ENCODE results near the gene RPAIN.
"Not testable (repeated sequence)": the region's sequence is repeated elsewhere in the genome, so short reads cannot be mapped to it uniquely, and the experiment has no call there.

RPAIN gene

DNA sequence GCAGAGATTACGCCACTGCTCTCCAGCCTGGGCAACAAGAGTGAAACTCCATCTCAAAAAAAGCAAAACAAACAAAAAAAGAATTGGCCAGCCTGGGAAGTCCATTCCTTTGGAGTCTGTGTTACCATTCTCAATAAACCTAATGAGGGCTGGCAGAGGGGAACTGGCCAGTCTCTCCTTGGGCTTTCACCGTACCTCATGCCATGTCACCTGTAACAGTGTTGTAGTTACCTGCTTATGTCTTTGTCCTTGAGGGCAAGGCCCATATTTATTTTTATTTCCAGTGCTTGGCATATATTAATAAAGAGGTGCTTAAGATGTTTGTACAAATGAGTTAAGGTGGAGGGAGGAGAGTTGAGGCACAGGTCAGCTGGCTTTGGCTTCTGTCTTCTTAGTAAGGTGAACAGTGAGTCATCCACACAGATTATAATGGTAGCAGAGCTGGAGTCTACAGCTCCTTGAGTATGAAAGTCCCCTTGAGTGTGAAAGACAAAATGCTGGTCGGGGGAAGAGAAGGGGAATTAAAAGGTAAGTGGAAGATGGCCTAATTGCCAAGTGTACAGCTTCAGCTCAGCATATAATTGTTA lies 10.5 kb downstream of the RPAIN start:
- no peak overlapping the region for H3K4me3 ChIP-seq (ENCODE audit: low read depth, low read length)
- no peak overlapping the region for H3K27ac ChIP-seq (ENCODE audit: low read depth, low read length)
- H3K27me3 ChIP-seq (ENCODE audit: control insufficient read depth, insufficient read depth, low read length), result no peaks in the 10 kb centered on the region
- no peak overlapping the region for H3K9ac ChIP-seq (ENCODE audit: low read length)
- peaks cover 89% of the 10 kb centered on the region for H3K36me3 ChIP-seq (ENCODE audit: control insufficient read depth, insufficient read depth, low read length)
- no peaks in the 10 kb centered on the region for H3K4me1 ChIP-seq (ENCODE audit: control insufficient read depth, insufficient read depth, low read length)
- H3K9me3 ChIP-seq (ENCODE audit: control insufficient read depth, insufficient read depth, low read depth, low read length), result no peaks in the 10 kb centered on the region

DNA sequence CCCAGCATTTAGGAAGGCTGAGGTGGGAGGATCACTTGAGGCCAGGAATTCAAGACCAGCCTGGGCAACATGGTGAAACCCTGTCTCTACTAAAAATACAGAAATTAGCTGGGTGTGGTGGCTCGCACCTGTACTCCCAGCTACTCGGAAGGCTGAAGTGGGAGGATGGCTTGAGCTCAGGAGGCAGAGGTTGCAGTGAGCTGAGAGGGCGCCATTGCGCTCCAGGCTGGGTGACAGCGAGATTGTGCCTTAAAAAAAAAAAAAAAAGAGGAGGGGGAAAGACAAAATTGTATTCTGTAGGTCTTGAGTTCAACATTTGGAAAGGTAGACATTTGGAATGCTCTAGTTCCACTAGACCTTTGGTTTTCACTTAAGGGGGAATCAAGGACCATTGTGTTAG lies 11.3 kb downstream of the RPAIN start:
- not testable (repeated sequence) for H3K4me1 ChIP-seq (ENCODE audit: control insufficient read depth, insufficient read depth, low read length); H3K27ac ChIP-seq (ENCODE audit: low read depth, low read length); H3K27me3 ChIP-seq (ENCODE audit: control insufficient read depth, insufficient read depth, low read length); H3K9ac ChIP-seq (ENCODE audit: low read length); H3K4me3 ChIP-seq (ENCODE audit: low read depth, low read length); H3K9me3 ChIP-seq (ENCODE audit: control insufficient read depth, insufficient read depth, low read depth, low read length)
- peaks cover 86% of the 10 kb centered on the region for H3K36me3 ChIP-seq (ENCODE audit: control insufficient read depth, insufficient read depth, low read length)

DNA sequence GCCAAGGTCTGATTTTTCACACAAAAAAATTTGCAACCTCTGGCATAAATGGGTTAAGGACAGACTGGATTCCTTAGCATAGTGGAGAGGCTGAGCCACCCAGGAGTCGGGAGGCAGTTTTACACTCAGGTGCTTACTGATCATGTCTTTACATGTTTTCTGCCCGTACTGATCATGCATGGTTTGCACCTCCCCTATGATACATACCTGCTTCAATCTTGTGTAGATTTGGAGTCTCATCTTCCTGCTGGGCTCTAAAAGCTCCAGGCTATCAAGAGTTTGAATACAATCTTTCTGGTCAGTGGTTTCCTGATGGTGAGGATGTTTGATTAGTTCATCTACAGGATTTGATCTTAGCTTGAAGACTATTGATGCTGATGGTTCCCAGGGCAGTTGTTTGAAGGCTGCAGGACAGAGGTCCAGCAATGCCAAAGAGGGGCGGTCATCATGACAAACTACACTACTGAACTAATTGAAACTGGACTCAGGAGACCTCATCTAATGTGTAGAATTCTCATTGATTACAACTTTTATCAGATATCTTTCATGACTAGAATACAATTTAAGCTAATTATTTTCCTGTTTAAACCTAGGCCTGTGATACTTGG lies 12.1 kb downstream of the RPAIN start:
- Histone ChIP-seq H3K27ac (ENCODE audit: low read depth, low read length) (no peak overlapping the region), H3K9ac (ENCODE audit: low read length) (no peak overlapping the region), H3K4me1 (ENCODE audit: control insufficient read depth, insufficient read depth, low read length) (no peaks in the 10 kb centered on the region), H3K36me3 (ENCODE audit: control insufficient read depth, insufficient read depth, low read length) (peaks cover 92% of the 10 kb centered on the region), H3K27me3 (ENCODE audit: control insufficient read depth, insufficient read depth, low read length) (no peaks in the 10 kb centered on the region), H3K4me3 (ENCODE audit: low read depth, low read length) (no peak overlapping the region), H3K9me3 (ENCODE audit: control insufficient read depth, insufficient read depth, low read depth, low read length) (no peaks in the 10 kb centered on the region)

DNA sequence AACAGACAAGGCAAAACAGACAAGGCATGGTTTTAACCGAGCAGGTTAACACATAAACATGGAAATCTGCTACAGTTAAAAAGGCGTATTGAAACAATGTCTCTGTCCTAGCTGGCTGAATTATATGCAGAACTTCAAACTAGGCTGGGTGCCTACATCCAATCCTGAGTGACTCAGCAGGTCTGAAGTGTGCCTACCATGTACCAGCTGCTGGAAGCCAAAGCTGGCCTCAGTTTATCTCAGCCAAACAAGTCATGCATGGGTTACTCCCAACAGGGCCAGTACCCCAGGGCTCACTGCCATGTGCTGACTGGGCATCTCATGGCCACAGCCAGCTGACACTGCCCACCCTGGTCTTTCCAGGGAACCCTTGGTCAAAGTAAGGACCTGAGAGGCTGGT lies 15.0 kb downstream of the RPAIN start:
- Histone ChIP-seq H3K9ac (ENCODE audit: low read length) (no peak overlapping the region), H3K4me1 (ENCODE audit: control insufficient read depth, insufficient read depth, low read length) (peaks cover 11% of the 10 kb centered on the region), H3K36me3 (ENCODE audit: control insufficient read depth, insufficient read depth, low read length) (peaks cover 74% of the 10 kb centered on the region), H3K4me3 (ENCODE audit: low read depth, low read length) (no peak overlapping the region), H3K27ac (ENCODE audit: low read depth, low read length) (no peak overlapping the region), H3K9me3 (ENCODE audit: control insufficient read depth, insufficient read depth, low read depth, low read length) (no peaks in the 10 kb centered on the region), H3K27me3 (ENCODE audit: control insufficient read depth, insufficient read depth, low read length) (no peaks in the 10 kb centered on the region)

DNA sequence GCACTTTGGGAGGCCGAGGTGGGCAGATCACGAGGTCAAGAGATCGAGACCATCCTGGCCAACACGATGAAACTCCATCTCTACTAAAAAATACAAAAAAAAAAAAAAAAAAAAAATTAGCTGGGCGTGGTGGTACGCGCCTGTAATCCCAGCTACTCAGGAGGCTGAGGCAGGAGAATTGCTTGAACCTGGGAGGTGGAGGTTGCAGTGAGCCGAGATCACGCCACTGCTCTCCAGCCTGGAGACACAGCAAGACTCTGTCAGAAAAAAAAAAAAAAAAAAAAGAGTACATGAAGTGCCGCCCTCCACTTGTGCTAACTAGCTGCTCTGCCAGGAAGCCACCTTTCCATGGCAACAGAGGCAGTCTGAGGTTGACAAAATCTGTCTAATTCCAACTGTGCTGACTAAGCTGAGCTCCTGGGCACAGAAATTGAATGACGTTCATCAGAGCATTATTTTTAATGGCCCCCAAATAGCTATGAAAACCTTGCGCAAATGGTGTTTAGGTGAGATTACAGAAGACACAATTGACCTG lies 15.9 kb downstream of the RPAIN start:
- not testable (repeated sequence) for H3K27me3 ChIP-seq (ENCODE audit: control insufficient read depth, insufficient read depth, low read length); H3K9ac ChIP-seq (ENCODE audit: low read length); H3K27ac ChIP-seq (ENCODE audit: low read depth, low read length); H3K9me3 ChIP-seq (ENCODE audit: control insufficient read depth, insufficient read depth, low read depth, low read length); H3K4me3 ChIP-seq (ENCODE audit: low read depth, low read length)
- peaks cover 67% of the 10 kb centered on the region for H3K36me3 ChIP-seq (ENCODE audit: control insufficient read depth, insufficient read depth, low read length)
- H3K4me1 ChIP-seq (ENCODE audit: control insufficient read depth, insufficient read depth, low read length), result peaks cover 11% of the 10 kb centered on the region

DNA sequence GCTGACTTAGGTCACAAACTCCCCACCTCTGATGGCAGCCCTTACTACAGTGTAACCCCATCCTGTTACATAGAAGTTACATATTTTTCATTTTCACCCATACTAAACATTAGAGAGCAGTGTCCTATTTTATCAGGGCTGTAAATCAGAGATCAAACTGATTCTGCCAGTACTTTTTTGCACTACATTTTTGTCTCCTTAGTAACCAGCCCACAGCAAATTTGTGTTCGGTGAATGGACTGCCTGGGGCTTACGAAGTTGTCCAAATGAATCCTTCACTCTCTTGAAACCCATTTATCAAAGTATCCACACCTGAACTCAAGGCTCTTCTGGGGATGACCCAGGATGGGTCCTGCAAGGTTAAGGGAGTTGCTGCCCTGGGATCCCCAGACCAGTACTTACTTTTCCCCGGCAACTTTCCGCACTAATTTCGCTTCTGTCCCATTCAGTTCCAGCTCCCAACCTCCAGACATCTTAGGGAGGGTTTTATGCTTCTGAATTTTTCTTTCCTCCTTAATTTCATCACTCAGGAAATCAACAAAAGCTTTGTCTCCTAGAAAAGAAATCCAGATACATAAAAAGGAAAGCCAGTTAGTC lies 17.8 kb downstream of the RPAIN start:
- Histone ChIP-seq H3K9me3 (ENCODE audit: control insufficient read depth, insufficient read depth, low read depth, low read length) (no peaks in the 10 kb centered on the region), H3K36me3 (ENCODE audit: control insufficient read depth, insufficient read depth, low read length) (peaks cover 61% of the 10 kb centered on the region), H3K27ac (ENCODE audit: low read depth, low read length) (peak overlapping the region; percentile 91; the same call in 1 of the 2 replicates), H3K4me1 (ENCODE audit: control insufficient read depth, insufficient read depth, low read length) (peaks cover 11% of the 10 kb centered on the region), H3K9ac (ENCODE audit: low read length) (peak overlapping the region; percentile 92), H3K4me3 (ENCODE audit: low read depth, low read length) (peak overlapping the region; percentile 91), H3K27me3 (ENCODE audit: control insufficient read depth, insufficient read depth, low read length) (no peaks in the 10 kb centered on the region)

DNA sequence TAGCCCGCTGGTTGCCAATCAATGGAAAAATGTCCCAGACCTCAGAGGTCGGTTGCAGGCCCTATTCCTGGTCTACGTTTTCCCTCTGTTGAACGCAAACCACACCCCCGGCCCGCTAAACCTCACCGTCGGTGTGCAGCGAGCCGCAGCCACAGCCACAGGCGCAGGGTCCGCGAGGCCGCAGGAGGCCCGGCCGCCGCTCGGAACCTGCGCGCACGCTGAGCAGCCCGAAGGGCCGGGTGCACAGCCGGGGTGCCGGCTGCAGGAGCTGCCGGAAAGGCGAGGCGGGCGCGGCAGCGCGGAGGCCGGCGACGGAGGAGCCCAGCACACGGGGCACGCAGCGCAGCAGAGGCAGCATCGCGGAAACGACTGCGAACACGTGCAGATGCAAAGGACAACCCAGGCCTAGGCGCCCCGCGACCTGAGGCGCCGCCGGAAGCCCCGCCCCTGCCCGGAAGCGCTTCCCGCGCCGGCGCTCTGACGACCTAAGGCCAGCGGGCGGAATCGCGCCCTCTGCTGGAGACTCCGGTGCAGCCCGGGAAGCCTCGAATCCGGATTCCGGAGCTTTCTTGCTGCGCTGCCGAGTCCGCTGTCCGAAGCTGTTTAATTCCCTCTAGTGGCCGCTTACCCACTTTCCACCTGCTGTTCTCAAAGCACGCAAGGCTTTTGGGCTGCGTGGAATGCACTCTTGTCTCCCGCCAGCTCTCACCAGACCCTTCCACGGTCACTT lies 18.9 kb downstream of the RPAIN start, which contains the start of gene C1QBP:
Gene C1QBP, minus strand, starts transcription at position 440 of the 730 bp plus-strand sequence. Its CDS starts 82 bp downstream, at position 358.
- H3K9me3 ChIP-seq (ENCODE audit: control insufficient read depth, insufficient read depth, low read depth, low read length), result no peaks in the 10 kb centered on the region
- H3K36me3 ChIP-seq (ENCODE audit: control insufficient read depth, insufficient read depth, low read length), result peaks cover 59% of the 10 kb centered on the region
- peaks cover 11% of the 10 kb centered on the region for H3K4me1 ChIP-seq (ENCODE audit: control insufficient read depth, insufficient read depth, low read length)
- H3K27ac ChIP-seq (ENCODE audit: low read depth, low read length), result peak within 1 kb of the TSS; percentile 91
- peak within 1 kb of the TSS; percentile 92 for H3K9ac ChIP-seq (ENCODE audit: low read length)
- H3K27me3 ChIP-seq (ENCODE audit: control insufficient read depth, insufficient read depth, low read length), result no peaks in the 10 kb centered on the region
- peak within 1 kb of the TSS; percentile 91 for H3K4me3 ChIP-seq (ENCODE audit: low read depth, low read length)

DNA sequence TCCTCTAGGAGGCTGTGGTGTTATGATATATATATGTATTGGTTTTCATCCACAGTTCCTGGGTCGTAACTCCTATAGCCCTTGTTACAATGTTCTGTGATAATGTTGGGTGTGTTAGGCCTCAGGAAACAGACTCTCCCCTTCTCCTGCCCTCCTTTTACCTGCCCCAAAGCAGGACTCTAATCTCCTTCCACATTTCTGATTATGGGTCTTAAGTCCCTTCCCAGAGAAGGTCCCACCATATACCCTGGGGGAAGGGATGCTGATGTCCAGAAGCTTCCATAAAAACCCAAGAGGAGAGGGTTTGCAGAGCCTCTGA lies 19.4 kb downstream of the RPAIN start:
- no peak overlapping the region for H3K9ac ChIP-seq (ENCODE audit: low read length)
- H3K27me3 ChIP-seq (ENCODE audit: control insufficient read depth, insufficient read depth, low read length), result no peaks in the 10 kb centered on the region
- peak overlapping the region; percentile 91 for H3K4me3 ChIP-seq (ENCODE audit: low read depth, low read length)
- H3K36me3 ChIP-seq (ENCODE audit: control insufficient read depth, insufficient read depth, low read length), result peaks cover 60% of the 10 kb centered on the region
- no peak overlapping the region for H3K27ac ChIP-seq (ENCODE audit: low read depth, low read length)
- no peaks in the 10 kb centered on the region for H3K9me3 ChIP-seq (ENCODE audit: control insufficient read depth, insufficient read depth, low read depth, low read length)
- peaks cover 11% of the 10 kb centered on the region for H3K4me1 ChIP-seq (ENCODE audit: control insufficient read depth, insufficient read depth, low read length)

DNA sequence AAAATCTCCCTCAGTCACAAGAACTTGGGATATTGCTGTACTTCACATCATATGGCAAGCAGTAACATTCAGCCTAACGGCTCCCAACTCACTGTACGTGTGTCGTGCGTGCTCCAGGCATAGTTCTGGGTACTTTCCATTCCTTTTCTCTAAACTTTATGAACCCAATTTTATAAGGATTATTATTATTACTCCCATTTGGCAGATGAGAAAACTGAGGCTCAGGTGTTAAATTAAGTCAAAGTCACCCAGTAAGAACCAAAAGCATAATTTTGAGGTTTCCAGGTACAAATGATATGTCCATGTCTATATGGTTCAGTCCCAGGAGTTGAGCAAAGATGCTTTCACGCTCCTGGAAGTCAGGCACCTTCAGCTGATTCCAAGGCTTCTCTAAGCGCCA lies 23.7 kb downstream of the RPAIN start:
- Histone ChIP-seq H3K36me3 (ENCODE audit: control insufficient read depth, insufficient read depth, low read length) (peaks cover 67% of the 10 kb centered on the region), H3K4me1 (ENCODE audit: control insufficient read depth, insufficient read depth, low read length) (peaks cover 5% of the 10 kb centered on the region; the same call in 1 of the 2 replicates), H3K27ac (ENCODE audit: low read depth, low read length) (no peak overlapping the region), H3K4me3 (ENCODE audit: low read depth, low read length) (no peak overlapping the region), H3K9me3 (ENCODE audit: control insufficient read depth, insufficient read depth, low read depth, low read length) (no peaks in the 10 kb centered on the region), H3K9ac (ENCODE audit: low read length) (no peak overlapping the region), H3K27me3 (ENCODE audit: control insufficient read depth, insufficient read depth, low read length) (no peaks in the 10 kb centered on the region)

DNA sequence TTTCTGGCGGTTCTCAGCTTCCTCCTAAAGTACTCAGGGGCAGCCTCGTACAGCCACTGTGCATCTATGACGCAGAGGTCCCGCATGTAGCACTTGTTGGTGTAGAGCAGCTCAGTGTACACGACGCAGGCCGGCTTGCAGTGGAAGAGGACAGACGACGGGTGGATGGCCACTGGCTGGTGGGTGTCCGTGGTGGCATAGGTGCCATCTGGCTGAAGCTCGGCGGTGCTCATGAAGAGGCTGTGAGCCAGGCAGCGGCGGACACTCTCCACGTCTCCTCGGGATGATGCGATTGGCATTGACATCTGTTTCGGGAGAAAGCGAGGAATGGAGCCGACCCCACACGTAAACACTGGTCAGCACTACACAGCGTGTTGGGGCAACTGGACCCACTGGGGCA lies 24.2 kb downstream of the RPAIN start:
- Histone ChIP-seq H3K36me3 (ENCODE audit: control insufficient read depth, insufficient read depth, low read length) (peaks cover 71% of the 10 kb centered on the region), H3K4me1 (ENCODE audit: control insufficient read depth, insufficient read depth, low read length) (peaks cover 5% of the 10 kb centered on the region; the same call in 1 of the 2 replicates), H3K9ac (ENCODE audit: low read length) (no peak overlapping the region), H3K27ac (ENCODE audit: low read depth, low read length) (no peak overlapping the region), H3K4me3 (ENCODE audit: low read depth, low read length) (no peak overlapping the region), H3K9me3 (ENCODE audit: control insufficient read depth, insufficient read depth, low read depth, low read length) (no peaks in the 10 kb centered on the region), H3K27me3 (ENCODE audit: control insufficient read depth, insufficient read depth, low read length) (no peaks in the 10 kb centered on the region)

DNA sequence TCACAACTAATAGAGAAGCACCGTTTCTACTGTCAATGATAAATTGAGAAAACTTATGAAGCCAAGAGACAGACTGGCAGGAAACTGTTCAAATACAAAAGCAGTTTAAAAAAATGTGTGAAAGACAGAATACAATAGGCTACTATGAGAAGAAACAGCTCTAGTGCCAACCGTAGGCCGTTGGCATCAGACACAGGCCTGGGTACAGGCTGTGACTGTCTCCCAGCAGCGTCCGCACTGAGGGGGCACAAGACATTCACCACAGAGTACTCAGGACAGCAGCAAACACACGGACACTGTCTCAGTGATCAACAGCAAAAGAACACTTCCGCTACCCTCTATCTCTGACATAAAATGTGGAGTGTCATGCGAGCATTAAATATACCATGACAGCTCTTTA lies 26.8 kb downstream of the RPAIN start:
- peaks cover 89% of the 10 kb centered on the region for H3K36me3 ChIP-seq (ENCODE audit: control insufficient read depth, insufficient read depth, low read length)
- no peak overlapping the region for H3K4me3 ChIP-seq (ENCODE audit: low read depth, low read length)
- H3K9ac ChIP-seq (ENCODE audit: low read length), result no peak overlapping the region
- no peaks in the 10 kb centered on the region for H3K4me1 ChIP-seq (ENCODE audit: control insufficient read depth, insufficient read depth, low read length)
- no peaks in the 10 kb centered on the region for H3K27me3 ChIP-seq (ENCODE audit: control insufficient read depth, insufficient read depth, low read length)
- H3K27ac ChIP-seq (ENCODE audit: low read depth, low read length), result no peak overlapping the region
- H3K9me3 ChIP-seq (ENCODE audit: control insufficient read depth, insufficient read depth, low read depth, low read length), result no peaks in the 10 kb centered on the region

All from HUES6 (cell line).